WTC11 (cell line): ENCODE data around the gene CD74. TPM values are rescaled to one million over a fixed set of nuclear protein-coding genes. Genes with fewer than 3 reads are reported as not detected.

Source experiments
- ATAC-seq: fragments of 200-7000 bp; cut with Tn5 transposase; 2 replicates; pipeline ENCODE4 v1.10.0; 2021; ENCODE audit warnings: mild to moderate bottlenecking, moderate library complexity
- CTCF ChIA-PET: fragments of 300-600 bp; sonication (Branson Sonifier 250); formaldehyde crosslinking; loops from one replicate; lab custom pipeline; 2021; ENCODE audit warnings: antibody characterized with exemption; lab: Charles Lee
- POLR2A ChIA-PET: fragments of 350-600 bp; sonication (Branson Sonifier 250); formaldehyde crosslinking; loops from one replicate; lab custom pipeline; 2021; ENCODE audit warnings: antibody characterized with exemption; lab: Charles Lee
- DNase-seq: peaks from one replicate; pipeline ENCODE4 v3.0.0; 2021; ENCODE audit warnings: low spot score
- H3K27ac Mint-ChIP-seq: 2 replicates; pipeline ENCODE4 v1.8.0; 2021; ENCODE audit warnings: mixed read lengths
- H3K27me3 Mint-ChIP-seq: 2 replicates; pipeline ENCODE4 v1.8.0; 2021; ENCODE audit warnings: low read depth, mild to moderate bottlenecking, moderate library complexity, mixed read lengths
- H3K36me3 Mint-ChIP-seq: 2 replicates; pipeline ENCODE4 v1.8.0; 2021; ENCODE audit warnings: mixed read lengths
- H3K4me1 Mint-ChIP-seq: 2 replicates; pipeline ENCODE4 v1.8.0; 2022; ENCODE audit warnings: mixed read lengths
- H3K4me3 Mint-ChIP-seq: 2 replicates; pipeline ENCODE4 v1.8.0; 2021; ENCODE audit warnings: mild to moderate bottlenecking, moderate library complexity, mixed read lengths
- H3K9me3 Mint-ChIP-seq: 2 replicates; pipeline ENCODE4 v1.8.0; 2021; ENCODE audit warnings: mixed read lengths
- CBFB ChIP-seq: sonication (generic); formaldehyde crosslinking; IDR thresholded peaks from 2 replicates; pipeline ENCODE4 v1.8.1; 2022; ENCODE audit warnings: mild to moderate bottlenecking, low read depth, missing genetic modification reagents
- EMX1 ChIP-seq: fragments of 250-450 bp; sonication (Bioruptor Pico); IDR thresholded peaks from 2 replicates; pipeline ENCODE4 v1.8.0; 2021; ENCODE audit warnings: mild to moderate bottlenecking
- GABPB1 ChIP-seq: sonication (generic); formaldehyde crosslinking; IDR thresholded peaks from 2 replicates; pipeline ENCODE4 v1.8.1; 2023; ENCODE audit warnings: mild to moderate bottlenecking, missing genetic modification reagents
- GRHL2 ChIP-seq: fragments of 250-450 bp; sonication (Bioruptor Pico); IDR thresholded peaks from 2 replicates; pipeline ENCODE4 v1.8.0; 2022; ENCODE audit warnings: mild to moderate bottlenecking, moderate library complexity; ENCODE audit not compliant: insufficient replicate concordance, severe bottlenecking
- MXD4 ChIP-seq: fragments of 250-450 bp; sonication (Bioruptor Pico); IDR thresholded peaks from 2 replicates; pipeline ENCODE4 v1.8.0; 2021; ENCODE audit warnings: mild to moderate bottlenecking, moderate library complexity, borderline replicate concordance
- ZNF671 ChIP-seq: fragments of 250-450 bp; sonication (Bioruptor Pico); IDR thresholded peaks from 2 replicates; pipeline ENCODE4 v1.8.0; 2021; ENCODE audit warnings: mild to moderate bottlenecking
- total RNA-seq: library from RNA; stranded (reverse); gene quantifications from 3 replicates; pipeline ENCODE4 v1.2.3, GENCODE V29; 2021
- TF ChIP-seq, protein P1 (sequence below): sonication (generic); formaldehyde crosslinking; IDR thresholded peaks from 2 replicates; pipeline ENCODE4 v1.8.0; 2022; ENCODE audit warnings: mild to moderate bottlenecking, missing genetic modification reagents
- TF ChIP-seq, protein P2 (sequence below): sonication (generic); formaldehyde crosslinking; IDR thresholded peaks from 2 replicates; pipeline ENCODE4 v1.8.1; 2022; ENCODE audit warnings: missing genetic modification reagents, borderline replicate concordance
- TF ChIP-seq, protein P3 (sequence below): fragments of 250-450 bp; sonication (Bioruptor Pico); IDR thresholded peaks from 2 replicates; pipeline ENCODE4 v1.9.0; 2021; ENCODE audit warnings: mild to moderate bottlenecking
- TF ChIP-seq, protein P4 (sequence below): sonication (generic); formaldehyde crosslinking; IDR thresholded peaks from 2 replicates; pipeline ENCODE4 v1.8.0; 2022; ENCODE audit warnings: mild to moderate bottlenecking, missing genetic modification reagents
- TF ChIP-seq, protein P5 (sequence below): sonication (generic); formaldehyde crosslinking; IDR thresholded peaks from 2 replicates; pipeline ENCODE4 v1.8.0; 2022; ENCODE audit warnings: missing genetic modification reagents
- TF ChIP-seq, protein P6 (sequence below): fragments of 200-600 bp; IDR thresholded peaks from 2 replicates; pipeline ENCODE4 v1.8.0; 2022; ENCODE audit warnings: antibody characterized with exemption
- TF ChIP-seq, protein P7 (sequence below): sonication (generic); formaldehyde crosslinking; IDR thresholded peaks from 2 replicates; pipeline ENCODE4 v1.8.1; 2023; ENCODE audit warnings: mild to moderate bottlenecking, missing genetic modification reagents

The CD74 gene
- total RNA-seq, 1 experiment from 2014 or later, result 28.2 TPM

DNA sequence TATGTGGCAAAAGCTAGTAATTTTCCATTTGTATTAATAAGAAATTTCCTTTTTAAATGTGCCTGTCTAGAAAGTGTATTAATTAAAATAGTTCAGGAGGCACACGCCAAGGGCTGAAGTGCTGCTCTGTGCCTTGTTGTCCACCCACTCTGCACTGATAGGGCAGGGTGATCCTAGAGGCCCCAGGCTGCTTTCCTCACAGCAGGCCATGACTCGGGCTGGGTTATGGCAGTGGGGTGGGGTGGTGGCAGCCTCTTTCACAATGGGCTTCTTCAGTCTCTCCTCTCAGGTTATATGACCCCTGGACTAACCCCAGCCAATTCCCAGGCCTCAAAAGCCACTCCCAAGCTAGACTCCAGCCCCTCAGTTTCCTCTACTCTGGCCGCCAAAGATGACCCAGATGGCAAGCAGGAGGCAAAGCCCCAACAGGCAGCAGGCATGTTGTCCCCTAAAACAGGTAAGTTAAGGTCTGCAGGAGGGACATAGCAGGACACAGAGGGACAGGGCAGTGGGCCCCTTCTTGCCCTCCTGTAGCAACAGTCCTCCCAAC lies 19.5 kb downstream of the CD74 start:
- H3K4me3 Mint-ChIP-seq, result no peak overlapping the region
- ChIA-PET CTCF (interaction anchor here (0.5 kb wide), 1 partner anchor 38 kb away, joined by 3 read pairs; no protein-coding TSS in a partner anchor), POLR2A (no interaction called here)
- TF ChIP-seq, protein P1, sequence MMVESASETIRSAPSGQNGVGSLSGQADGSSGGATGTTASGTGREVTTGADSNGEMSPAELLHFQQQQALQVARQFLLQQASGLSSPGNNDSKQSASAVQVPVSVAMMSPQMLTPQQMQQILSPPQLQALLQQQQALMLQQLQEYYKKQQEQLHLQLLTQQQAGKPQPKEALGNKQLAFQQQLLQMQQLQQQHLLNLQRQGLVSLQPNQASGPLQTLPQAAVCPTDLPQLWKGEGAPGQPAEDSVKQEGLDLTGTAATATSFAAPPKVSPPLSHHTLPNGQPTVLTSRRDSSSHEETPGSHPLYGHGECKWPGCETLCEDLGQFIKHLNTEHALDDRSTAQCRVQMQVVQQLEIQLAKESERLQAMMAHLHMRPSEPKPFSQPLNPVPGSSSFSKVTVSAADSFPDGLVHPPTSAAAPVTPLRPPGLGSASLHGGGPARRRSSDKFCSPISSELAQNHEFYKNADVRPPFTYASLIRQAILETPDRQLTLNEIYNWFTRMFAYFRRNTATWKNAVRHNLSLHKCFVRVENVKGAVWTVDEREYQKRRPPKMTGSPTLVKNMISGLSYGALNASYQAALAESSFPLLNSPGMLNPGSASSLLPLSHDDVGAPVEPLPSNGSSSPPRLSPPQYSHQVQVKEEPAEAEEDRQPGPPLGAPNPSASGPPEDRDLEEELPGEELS, result no peak
- TF ChIP-seq, protein P2, sequence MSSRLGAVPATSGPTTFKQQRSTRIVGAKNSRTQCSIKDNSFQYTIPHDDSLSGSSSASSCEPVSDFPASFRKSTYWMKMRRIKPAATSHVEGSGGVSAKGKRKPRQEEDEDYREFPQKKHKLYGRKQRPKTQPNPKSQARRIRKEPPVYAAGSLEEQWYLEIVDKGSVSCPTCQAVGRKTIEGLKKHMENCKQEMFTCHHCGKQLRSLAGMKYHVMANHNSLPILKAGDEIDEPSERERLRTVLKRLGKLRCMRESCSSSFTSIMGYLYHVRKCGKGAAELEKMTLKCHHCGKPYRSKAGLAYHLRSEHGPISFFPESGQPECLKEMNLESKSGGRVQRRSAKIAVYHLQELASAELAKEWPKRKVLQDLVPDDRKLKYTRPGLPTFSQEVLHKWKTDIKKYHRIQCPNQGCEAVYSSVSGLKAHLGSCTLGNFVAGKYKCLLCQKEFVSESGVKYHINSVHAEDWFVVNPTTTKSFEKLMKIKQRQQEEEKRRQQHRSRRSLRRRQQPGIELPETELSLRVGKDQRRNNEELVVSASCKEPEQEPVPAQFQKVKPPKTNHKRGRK, result no peak
- TF ChIP-seq, protein P3, sequence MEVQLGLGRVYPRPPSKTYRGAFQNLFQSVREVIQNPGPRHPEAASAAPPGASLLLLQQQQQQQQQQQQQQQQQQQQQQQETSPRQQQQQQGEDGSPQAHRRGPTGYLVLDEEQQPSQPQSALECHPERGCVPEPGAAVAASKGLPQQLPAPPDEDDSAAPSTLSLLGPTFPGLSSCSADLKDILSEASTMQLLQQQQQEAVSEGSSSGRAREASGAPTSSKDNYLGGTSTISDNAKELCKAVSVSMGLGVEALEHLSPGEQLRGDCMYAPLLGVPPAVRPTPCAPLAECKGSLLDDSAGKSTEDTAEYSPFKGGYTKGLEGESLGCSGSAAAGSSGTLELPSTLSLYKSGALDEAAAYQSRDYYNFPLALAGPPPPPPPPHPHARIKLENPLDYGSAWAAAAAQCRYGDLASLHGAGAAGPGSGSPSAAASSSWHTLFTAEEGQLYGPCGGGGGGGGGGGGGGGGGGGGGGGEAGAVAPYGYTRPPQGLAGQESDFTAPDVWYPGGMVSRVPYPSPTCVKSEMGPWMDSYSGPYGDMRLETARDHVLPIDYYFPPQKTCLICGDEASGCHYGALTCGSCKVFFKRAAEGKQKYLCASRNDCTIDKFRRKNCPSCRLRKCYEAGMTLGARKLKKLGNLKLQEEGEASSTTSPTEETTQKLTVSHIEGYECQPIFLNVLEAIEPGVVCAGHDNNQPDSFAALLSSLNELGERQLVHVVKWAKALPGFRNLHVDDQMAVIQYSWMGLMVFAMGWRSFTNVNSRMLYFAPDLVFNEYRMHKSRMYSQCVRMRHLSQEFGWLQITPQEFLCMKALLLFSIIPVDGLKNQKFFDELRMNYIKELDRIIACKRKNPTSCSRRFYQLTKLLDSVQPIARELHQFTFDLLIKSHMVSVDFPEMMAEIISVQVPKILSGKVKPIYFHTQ (CRISPR knock-in tag), result no peak
- TF ChIP-seq GABPB1 (no peak), EMX1 (CRISPR knock-in tag) (no peak), MXD4 (no peak), GRHL2 (no peak), ZNF671 (CRISPR knock-in tag) (no peak), CBFB (CRISPR knock-in tag) (no peak)
- TF ChIP-seq, protein P4, sequence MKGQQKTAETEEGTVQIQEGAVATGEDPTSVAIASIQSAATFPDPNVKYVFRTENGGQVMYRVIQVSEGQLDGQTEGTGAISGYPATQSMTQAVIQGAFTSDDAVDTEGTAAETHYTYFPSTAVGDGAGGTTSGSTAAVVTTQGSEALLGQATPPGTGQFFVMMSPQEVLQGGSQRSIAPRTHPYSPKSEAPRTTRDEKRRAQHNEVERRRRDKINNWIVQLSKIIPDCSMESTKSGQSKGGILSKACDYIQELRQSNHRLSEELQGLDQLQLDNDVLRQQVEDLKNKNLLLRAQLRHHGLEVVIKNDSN, result no peak
- TF ChIP-seq, protein P5, sequence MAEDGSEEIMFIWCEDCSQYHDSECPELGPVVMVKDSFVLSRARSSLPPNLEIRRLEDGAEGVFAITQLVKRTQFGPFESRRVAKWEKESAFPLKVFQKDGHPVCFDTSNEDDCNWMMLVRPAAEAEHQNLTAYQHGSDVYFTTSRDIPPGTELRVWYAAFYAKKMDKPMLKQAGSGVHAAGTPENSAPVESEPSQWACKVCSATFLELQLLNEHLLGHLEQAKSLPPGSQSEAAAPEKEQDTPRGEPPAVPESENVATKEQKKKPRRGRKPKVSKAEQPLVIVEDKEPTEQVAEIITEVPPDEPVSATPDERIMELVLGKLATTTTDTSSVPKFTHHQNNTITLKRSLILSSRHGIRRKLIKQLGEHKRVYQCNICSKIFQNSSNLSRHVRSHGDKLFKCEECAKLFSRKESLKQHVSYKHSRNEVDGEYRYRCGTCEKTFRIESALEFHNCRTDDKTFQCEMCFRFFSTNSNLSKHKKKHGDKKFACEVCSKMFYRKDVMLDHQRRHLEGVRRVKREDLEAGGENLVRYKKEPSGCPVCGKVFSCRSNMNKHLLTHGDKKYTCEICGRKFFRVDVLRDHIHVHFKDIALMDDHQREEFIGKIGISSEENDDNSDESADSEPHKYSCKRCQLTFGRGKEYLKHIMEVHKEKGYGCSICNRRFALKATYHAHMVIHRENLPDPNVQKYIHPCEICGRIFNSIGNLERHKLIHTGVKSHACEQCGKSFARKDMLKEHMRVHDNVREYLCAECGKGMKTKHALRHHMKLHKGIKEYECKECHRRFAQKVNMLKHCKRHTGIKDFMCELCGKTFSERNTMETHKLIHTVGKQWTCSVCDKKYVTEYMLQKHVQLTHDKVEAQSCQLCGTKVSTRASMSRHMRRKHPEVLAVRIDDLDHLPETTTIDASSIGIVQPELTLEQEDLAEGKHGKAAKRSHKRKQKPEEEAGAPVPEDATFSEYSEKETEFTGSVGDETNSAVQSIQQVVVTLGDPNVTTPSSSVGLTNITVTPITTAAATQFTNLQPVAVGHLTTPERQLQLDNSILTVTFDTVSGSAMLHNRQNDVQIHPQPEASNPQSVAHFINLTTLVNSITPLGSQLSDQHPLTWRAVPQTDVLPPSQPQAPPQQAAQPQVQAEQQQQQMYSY (CRISPR knock-in tag), result no peak
- TF ChIP-seq, protein P6, sequence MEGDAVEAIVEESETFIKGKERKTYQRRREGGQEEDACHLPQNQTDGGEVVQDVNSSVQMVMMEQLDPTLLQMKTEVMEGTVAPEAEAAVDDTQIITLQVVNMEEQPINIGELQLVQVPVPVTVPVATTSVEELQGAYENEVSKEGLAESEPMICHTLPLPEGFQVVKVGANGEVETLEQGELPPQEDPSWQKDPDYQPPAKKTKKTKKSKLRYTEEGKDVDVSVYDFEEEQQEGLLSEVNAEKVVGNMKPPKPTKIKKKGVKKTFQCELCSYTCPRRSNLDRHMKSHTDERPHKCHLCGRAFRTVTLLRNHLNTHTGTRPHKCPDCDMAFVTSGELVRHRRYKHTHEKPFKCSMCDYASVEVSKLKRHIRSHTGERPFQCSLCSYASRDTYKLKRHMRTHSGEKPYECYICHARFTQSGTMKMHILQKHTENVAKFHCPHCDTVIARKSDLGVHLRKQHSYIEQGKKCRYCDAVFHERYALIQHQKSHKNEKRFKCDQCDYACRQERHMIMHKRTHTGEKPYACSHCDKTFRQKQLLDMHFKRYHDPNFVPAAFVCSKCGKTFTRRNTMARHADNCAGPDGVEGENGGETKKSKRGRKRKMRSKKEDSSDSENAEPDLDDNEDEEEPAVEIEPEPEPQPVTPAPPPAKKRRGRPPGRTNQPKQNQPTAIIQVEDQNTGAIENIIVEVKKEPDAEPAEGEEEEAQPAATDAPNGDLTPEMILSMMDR, result no peak
- TF ChIP-seq, protein P7, sequence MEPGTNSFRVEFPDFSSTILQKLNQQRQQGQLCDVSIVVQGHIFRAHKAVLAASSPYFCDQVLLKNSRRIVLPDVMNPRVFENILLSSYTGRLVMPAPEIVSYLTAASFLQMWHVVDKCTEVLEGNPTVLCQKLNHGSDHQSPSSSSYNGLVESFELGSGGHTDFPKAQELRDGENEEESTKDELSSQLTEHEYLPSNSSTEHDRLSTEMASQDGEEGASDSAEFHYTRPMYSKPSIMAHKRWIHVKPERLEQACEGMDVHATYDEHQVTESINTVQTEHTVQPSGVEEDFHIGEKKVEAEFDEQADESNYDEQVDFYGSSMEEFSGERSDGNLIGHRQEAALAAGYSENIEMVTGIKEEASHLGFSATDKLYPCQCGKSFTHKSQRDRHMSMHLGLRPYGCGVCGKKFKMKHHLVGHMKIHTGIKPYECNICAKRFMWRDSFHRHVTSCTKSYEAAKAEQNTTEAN (CRISPR knock-in tag), result no peak
- H3K36me3 Mint-ChIP-seq, result peaks cover 74% of the 10 kb centered on the region
- H3K9me3 Mint-ChIP-seq, result no peaks in the 10 kb centered on the region
- H3K27me3 Mint-ChIP-seq, result no peaks in the 10 kb centered on the region
- no peak for ATAC-seq
- H3K4me1 Mint-ChIP-seq, result no peaks in the 10 kb centered on the region
- DNase-seq, result no peak
- no peak overlapping the region for H3K27ac Mint-ChIP-seq
